ENCODE results near the gene AKAP17A.
"Not testable (repeated sequence)": the region's sequence is repeated elsewhere in the genome, so short reads cannot be mapped to it uniquely, and the experiment has no call there.

AKAP17A gene

GRCh38 chrX:1554469-1555210, 36.8 kb upstream of the AKAP17A start:
- no peak overlapping the region for H3K4me3 ChIP-seq (ENCODE audit: low read length)
- DNase-seq (ENCODE audit: low read depth), result no peak
- TF ChIP-seq, protein P1, sequence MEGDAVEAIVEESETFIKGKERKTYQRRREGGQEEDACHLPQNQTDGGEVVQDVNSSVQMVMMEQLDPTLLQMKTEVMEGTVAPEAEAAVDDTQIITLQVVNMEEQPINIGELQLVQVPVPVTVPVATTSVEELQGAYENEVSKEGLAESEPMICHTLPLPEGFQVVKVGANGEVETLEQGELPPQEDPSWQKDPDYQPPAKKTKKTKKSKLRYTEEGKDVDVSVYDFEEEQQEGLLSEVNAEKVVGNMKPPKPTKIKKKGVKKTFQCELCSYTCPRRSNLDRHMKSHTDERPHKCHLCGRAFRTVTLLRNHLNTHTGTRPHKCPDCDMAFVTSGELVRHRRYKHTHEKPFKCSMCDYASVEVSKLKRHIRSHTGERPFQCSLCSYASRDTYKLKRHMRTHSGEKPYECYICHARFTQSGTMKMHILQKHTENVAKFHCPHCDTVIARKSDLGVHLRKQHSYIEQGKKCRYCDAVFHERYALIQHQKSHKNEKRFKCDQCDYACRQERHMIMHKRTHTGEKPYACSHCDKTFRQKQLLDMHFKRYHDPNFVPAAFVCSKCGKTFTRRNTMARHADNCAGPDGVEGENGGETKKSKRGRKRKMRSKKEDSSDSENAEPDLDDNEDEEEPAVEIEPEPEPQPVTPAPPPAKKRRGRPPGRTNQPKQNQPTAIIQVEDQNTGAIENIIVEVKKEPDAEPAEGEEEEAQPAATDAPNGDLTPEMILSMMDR (IDR thresholded peaks at IDR 0.05; ENCODE audit: insufficient read depth, low read depth, low read length, missing control alignments), result no peak

- TF ChIP-seq, protein P1 (IDR thresholded peaks at IDR 0.05; ENCODE audit: insufficient read depth, low read depth, low read length, missing control alignments), result no peak
- H3K4me3 ChIP-seq (ENCODE audit: low read length), result no peak overlapping the region
- no peak for DNase-seq (ENCODE audit: low read depth)
Measured at GRCh38 chrX:1555370-1555769, 36.0 kb upstream of the AKAP17A start.

DNA sequence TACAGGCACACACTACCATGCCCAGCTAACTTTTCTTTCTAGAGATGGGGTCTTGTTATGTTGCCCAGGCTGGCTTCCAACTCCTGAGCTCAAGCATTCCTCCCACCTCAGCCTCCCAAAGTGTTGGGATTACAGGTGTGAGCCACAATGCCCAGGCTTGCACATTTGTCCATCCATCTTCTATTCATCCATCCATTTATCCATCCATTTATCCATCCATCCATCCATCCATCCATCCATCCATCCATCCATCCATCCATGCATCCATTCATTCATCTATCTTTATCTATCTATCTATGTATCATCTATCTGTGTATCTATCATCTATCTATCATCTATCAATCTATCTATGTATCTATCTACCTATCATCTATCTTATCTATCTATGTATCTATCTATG, 34.0 kb upstream of the AKAP17A start:
- DNase-seq (ENCODE audit: low read depth); H3K4me3 ChIP-seq (ENCODE audit: low read length): not testable (repeated sequence)

DNA sequence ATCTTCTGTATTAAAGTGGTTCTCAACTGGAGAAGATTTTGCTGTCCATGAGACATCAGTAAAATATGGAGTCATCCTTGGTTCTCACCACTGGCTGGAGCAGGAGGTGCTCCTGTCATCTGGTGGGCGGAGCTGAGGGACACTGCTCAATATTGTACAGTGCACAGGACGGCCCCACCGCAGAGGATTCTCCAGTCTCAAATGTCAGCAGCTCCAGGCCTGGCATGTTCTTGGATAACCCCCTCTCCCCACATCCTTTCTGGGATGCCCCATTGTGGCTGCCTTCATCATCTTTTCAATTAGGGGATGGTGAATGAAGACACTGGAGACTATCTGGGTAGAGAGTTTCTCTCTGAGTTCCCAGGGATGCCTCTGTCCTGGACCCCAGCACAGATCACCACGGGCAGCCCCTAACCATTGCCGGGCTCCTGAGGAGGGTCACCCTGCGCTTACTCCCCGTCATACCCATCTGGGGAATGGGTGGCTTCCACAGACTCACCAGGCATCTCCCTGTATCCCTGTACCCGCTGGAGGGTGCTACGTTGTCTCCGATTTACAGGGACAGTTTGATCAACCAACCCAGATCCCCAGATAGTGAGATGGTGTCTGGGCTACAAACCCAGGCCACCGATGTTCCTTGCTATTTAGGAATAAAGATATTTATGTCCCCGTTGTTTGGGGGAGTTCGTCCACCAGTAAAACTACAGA, 32.5 kb upstream of the AKAP17A start:
- TF ChIP-seq, protein P1 (IDR thresholded peaks at IDR 0.05; ENCODE audit: insufficient read depth, low read depth, low read length, missing control alignments), result no peak
- no peak for DNase-seq (ENCODE audit: low read depth)
- no peak overlapping the region for H3K4me3 ChIP-seq (ENCODE audit: low read length)

- H3K4me3 ChIP-seq (ENCODE audit: low read length), result no peak overlapping the region
- DNase-seq (ENCODE audit: low read depth), result no peak
- TF ChIP-seq, protein P1 (IDR thresholded peaks at IDR 0.05; ENCODE audit: insufficient read depth, low read depth, low read length, missing control alignments), result no peak
Measured at GRCh38 chrX:1561164-1561563, 30.2 kb upstream of the AKAP17A start.

GRCh38 chrX:1564077-1564476, 27.3 kb upstream of the AKAP17A start:
- DNase-seq (ENCODE audit: low read depth); H3K4me3 ChIP-seq (ENCODE audit: low read length): not testable (repeated sequence)

- DNase-seq (ENCODE audit: low read depth), result no peak
- TF ChIP-seq, protein P1 (IDR thresholded peaks at IDR 0.05; ENCODE audit: insufficient read depth, low read depth, low read length, missing control alignments), result no peak
- no peak overlapping the region for H3K4me3 ChIP-seq (ENCODE audit: low read length)
Measured at GRCh38 chrX:1564750-1565683, 26.4 kb upstream of the AKAP17A start.

DNA sequence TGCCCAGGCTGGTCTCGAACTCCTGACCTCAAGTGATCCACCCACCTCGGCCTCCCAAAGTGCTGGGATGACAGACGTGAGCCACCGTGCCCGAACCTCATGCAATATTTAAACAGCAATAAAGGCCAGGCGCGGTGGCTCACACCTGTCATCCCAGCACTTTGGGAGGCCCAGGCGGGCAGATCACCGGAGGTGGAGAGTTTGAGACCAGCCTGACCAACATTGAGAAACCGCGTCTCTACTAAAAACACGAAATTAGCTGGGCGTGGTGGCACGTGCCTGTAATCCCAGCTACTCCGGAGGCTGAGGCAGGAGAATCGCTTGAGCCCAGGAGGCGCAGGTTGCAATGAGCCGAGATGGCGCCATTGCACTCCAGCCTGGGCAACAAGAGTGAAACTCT, 17.2 kb upstream of the AKAP17A start:
- H3K4me3 ChIP-seq (ENCODE audit: low read length); DNase-seq (ENCODE audit: low read depth): not testable (repeated sequence)
